PFSK-1 (cell line): ENCODE results near the gene APBA2.

Source experiments
- FOXP2 ChIP-seq: optimal IDR thresholded peaks from 2 replicates; pipeline ENCODE3; 2011; ENCODE audit warnings: borderline replicate concordance, control low read depth, inconsistent platforms; ENCODE audit not compliant: insufficient read depth; ENCODE audit errors: extremely low read length, extremely low read depth
- POLR2AphosphoS5 ChIP-seq: IDR thresholded peaks from 2 replicates; pipeline ENCODE4 v1.6.1; 2012; ENCODE audit warnings: low read depth, mild to moderate bottlenecking, control low read depth, low read length, moderate library complexity
- SIN3A ChIP-seq: IDR thresholded peaks from 2 replicates; pipeline ENCODE4 v1.6.1; 2012; ENCODE audit warnings: mild to moderate bottlenecking, low read length, moderate library complexity, borderline replicate concordance; ENCODE audit not compliant: insufficient read depth
- TAF1 ChIP-seq: IDR thresholded peaks from 2 replicates; pipeline ENCODE4 v1.6.1; 2012; ENCODE audit warnings: low read length, control low read depth, borderline replicate concordance; ENCODE audit not compliant: insufficient read depth
- TF ChIP-seq, protein P1 (sequence below), 2 experiments: IDR thresholded peaks; 2 replicates each; pipeline versions ENCODE4 v1.6.1 to v1.8.0; 2011 to 2012; ENCODE audit warnings: low read depth in 2 of 2, low read length in 2 of 2, control low read depth in 1 of 2, inconsistent platforms in 1 of 2, mild to moderate bottlenecking in 1 of 2, moderate library complexity in 1 of 2; ENCODE audit not compliant: insufficient read depth in 1 of 2

DNA sequence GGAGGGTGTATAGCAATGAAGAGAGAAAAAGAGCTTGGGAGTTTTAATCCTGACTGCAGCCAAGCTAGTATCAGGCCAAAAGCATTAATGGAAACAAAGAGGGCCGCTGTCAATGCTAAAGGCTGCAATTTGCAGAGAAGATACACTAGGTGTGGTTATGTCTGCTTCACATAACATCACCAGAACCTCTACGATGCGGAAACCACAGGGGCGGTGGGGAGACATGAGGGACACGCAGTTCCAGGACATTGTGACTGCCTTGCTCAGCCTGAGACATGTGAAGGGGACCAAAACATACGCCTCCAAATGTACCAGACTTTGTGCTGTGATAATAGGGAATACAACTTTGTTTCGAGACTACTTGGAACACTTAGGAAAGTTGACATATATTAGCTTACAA lies 88.4 kb downstream of the APBA2 start:
- TF ChIP-seq POLR2AphosphoS5 (no peak), SIN3A (no peak), TAF1 (no peak), FOXP2 (no peak)
- TF ChIP-seq, protein P1, sequence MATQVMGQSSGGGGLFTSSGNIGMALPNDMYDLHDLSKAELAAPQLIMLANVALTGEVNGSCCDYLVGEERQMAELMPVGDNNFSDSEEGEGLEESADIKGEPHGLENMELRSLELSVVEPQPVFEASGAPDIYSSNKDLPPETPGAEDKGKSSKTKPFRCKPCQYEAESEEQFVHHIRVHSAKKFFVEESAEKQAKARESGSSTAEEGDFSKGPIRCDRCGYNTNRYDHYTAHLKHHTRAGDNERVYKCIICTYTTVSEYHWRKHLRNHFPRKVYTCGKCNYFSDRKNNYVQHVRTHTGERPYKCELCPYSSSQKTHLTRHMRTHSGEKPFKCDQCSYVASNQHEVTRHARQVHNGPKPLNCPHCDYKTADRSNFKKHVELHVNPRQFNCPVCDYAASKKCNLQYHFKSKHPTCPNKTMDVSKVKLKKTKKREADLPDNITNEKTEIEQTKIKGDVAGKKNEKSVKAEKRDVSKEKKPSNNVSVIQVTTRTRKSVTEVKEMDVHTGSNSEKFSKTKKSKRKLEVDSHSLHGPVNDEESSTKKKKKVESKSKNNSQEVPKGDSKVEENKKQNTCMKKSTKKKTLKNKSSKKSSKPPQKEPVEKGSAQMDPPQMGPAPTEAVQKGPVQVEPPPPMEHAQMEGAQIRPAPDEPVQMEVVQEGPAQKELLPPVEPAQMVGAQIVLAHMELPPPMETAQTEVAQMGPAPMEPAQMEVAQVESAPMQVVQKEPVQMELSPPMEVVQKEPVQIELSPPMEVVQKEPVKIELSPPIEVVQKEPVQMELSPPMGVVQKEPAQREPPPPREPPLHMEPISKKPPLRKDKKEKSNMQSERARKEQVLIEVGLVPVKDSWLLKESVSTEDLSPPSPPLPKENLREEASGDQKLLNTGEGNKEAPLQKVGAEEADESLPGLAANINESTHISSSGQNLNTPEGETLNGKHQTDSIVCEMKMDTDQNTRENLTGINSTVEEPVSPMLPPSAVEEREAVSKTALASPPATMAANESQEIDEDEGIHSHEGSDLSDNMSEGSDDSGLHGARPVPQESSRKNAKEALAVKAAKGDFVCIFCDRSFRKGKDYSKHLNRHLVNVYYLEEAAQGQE (IDR thresholded peaks at IDR 0.05; ENCODE audit: insufficient read depth in 1 of 2, low read depth in 2 of 2, low read length in 2 of 2): no peak
